ENCODE measurements around the gene RNF31. TPM values are rescaled to one million over a fixed set of nuclear protein-coding genes. Genes with fewer than 3 reads are reported as not detected.

Gene RNF31
- total and polyA plus RNA-seq, 2 of the 13 experiments (the other 11 are each of a cell fraction or from before 2014, with no cell fraction given): 48.2 to 86.8 TPM

GRCh38 chr14:24160850-24161804, 13.8 kb downstream of the RNF31 start, which contains the start of gene IRF9 (continued):
- TF ChIP-seq MTF1 (CRISPR knock-in tag; IDR thresholded peaks at IDR 0.05) (no peak), LCORL (IDR thresholded peaks at IDR 0.05) (no peak; the same call in 1 of the 2 replicates), LCORL (CRISPR knock-in tag; IDR thresholded peaks at IDR 0.05) (peak; percentile 99), ARID4A (CRISPR knock-in tag; IDR thresholded peaks at IDR 0.05; ENCODE audit: borderline replicate concordance) (peak; percentile 98), SETDB1 (CRISPR knock-in tag; IDR thresholded peaks at IDR 0.05; ENCODE audit: borderline replicate concordance) (no peak), RAD51 (IDR thresholded peaks at IDR 0.05; ENCODE audit: borderline replicate concordance) (peak; percentile 97), PHF8 (CRISPR knock-in tag; IDR thresholded peaks at IDR 0.05) (peak; percentile 81), NR2F2 (IDR thresholded peaks at IDR 0.05; ENCODE audit: borderline replicate concordance, low read depth) (peak; percentile 68), ATM (IDR thresholded peaks at IDR 0.05; ENCODE audit: borderline replicate concordance) (no peak), ZNF615 (CRISPR knock-in tag; IDR thresholded peaks at IDR 0.05; ENCODE audit: borderline replicate concordance) (peak; percentile 99), GATAD1 (CRISPR knock-in tag; IDR thresholded peaks at IDR 0.05) (peak; percentile 92), ZNF572 (CRISPR knock-in tag; IDR thresholded peaks at IDR 0.05) (peak; percentile 53; the same call in 1 of the 2 replicates), MIER2 (CRISPR knock-in tag; IDR thresholded peaks at IDR 0.05) (peak; percentile 91), ZNF639 (CRISPR knock-in tag; conservative IDR thresholded peaks at IDR 0.05) (peak; percentile 92)
- TF ChIP-seq, protein P1, sequence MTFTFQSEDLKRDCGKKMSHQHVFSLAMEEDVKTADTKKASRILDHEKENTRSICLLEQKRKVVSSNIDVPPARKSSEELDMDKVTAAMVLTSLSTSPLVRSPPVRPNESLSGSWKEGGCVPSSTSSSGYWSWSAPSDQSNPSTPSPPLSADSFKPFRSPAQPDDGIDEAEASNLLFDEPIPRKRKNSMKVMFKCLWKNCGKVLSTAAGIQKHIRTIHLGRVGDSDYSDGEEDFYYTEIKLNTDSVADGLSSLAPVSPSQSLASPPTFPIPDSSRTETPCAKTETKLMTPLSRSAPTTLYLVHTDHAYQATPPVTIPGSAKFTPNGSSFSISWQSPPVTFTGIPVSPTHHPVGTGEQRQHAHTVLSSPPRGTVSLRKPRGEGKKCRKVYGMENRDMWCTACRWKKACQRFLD (CRISPR knock-in tag; IDR thresholded peaks at IDR 0.05; ENCODE audit: borderline replicate concordance): peak; percentile 78; the same call in 1 of the 2 replicates
- TF ChIP-seq, protein P2, sequence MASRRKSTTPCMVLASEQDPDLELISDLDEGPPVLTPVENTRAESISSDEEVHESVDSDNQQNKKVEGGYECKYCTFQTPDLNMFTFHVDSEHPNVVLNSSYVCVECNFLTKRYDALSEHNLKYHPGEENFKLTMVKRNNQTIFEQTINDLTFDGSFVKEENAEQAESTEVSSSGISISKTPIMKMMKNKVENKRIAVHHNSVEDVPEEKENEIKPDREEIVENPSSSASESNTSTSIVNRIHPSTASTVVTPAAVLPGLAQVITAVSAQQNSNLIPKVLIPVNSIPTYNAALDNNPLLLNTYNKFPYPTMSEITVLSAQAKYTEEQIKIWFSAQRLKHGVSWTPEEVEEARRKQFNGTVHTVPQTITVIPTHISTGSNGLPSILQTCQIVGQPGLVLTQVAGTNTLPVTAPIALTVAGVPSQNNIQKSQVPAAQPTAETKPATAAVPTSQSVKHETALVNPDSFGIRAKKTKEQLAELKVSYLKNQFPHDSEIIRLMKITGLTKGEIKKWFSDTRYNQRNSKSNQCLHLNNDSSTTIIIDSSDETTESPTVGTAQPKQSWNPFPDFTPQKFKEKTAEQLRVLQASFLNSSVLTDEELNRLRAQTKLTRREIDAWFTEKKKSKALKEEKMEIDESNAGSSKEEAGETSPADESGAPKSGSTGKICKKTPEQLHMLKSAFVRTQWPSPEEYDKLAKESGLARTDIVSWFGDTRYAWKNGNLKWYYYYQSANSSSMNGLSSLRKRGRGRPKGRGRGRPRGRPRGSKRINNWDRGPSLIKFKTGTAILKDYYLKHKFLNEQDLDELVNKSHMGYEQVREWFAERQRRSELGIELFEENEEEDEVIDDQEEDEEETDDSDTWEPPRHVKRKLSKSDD (CRISPR knock-in tag; IDR thresholded peaks at IDR 0.05; ENCODE audit: low read depth): peak; percentile 96
- TF ChIP-seq, protein P3, sequence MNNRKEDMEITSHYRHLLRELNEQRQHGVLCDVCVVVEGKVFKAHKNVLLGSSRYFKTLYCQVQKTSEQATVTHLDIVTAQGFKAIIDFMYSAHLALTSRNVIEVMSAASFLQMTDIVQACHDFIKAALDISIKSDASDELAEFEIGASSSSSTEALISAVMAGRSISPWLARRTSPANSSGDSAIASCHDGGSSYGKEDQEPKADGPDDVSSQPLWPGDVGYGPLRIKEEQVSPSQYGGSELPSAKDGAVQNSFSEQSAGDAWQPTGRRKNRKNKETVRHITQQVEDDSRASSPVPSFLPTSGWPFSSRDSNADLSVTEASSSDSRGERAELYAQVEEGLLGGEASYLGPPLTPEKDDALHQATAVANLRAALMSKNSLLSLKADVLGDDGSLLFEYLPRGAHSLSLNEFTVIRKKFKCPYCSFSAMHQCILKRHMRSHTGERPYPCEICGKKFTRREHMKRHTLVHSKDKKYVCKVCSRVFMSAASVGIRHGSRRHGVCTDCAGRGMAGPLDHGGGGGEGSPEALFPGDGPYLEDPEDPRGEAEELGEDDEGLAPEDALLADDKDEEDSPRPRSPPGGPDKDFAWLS (CRISPR knock-in tag; IDR thresholded peaks at IDR 0.05; ENCODE audit: borderline replicate concordance): no peak

Measured in HepG2 (cell line).